T-helper 2 cell treated with Interferon-gamma antibody and Interleukin-4, amounts not matched to agents 100 ng/mL and 5 ng/mL, for 36 hours (primary cell): ENCODE results near the gene TRMT10C. TPM values are rescaled to one million over a fixed set of nuclear protein-coding genes. Genes with fewer than 3 reads are reported as not detected.
"Not testable (repeated sequence)": the region's sequence is repeated elsewhere in the genome, so short reads cannot be mapped to it uniquely, and the experiment has no call there.

Source experiments
- intact Hi-C: fragments of 100-400 bp; cut with micrococcal nuclease; formaldehyde crosslinking; loops from one replicate; pipeline ENCODE4 v1.15.1; 2023
- total RNA-seq: library from RNA; stranded (reverse); gene quantifications from 2 replicates; pipeline ENCODE4 v1.2.3, GENCODE V29; 2022

Gene TRMT10C
- 26.2 and 30.3 TPM in 2 replicates for total RNA-seq

DNA sequence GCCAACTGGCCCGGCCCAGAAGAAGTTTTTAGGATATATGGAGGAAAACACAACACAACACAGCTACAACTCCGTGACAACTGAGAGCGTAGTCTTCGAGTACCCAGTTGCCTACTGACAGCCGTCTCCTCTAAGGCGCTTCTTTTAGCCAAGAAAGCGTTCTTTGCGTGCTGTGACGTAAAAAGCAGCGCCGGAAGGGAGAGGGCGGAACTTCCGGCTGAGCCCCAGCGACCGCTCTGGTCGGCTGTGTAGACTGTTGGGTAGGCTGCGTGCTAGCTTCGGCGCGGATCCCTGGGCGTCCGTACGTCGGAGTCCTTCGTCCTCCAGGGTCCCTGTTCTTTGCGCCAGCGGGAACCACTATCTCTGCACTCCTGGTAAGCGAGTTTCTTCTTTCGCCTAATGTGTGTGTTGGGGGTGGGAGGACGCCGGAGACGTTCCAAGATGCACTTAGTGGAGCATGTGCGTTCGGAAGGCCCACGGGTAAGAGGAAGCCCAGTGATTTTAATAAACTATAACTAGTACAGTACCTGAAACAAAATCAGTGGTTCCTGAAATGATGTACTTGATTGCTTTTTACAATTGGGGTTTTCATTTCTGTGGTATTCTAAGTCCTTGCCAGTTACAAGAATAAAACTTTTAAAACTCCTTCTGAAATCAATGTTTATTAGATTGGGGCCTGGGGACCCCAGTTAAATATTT is at the start of gene TRMT10C:
Gene TRMT10C (plus strand): TSS at position 239 of the 699 bp plus-strand sequence. CDS start 2,914 bp downstream, outside the sequence.
- intact Hi-C loops = loop anchor here (1.0 kb wide), 6 partner anchors 12 to 163 kb away; partner anchors contain the start of genes CEP97, SENP7 and ZBTB11

GRCh38 chr3:101512396-101512645 is 49.3 kb upstream of the TRMT10C start:
- intact Hi-C loops = loop anchor here (2.0 kb wide), 2 partner anchors 30 to 164 kb away; partner anchors contain the start of gene ZBTB11

DNA sequence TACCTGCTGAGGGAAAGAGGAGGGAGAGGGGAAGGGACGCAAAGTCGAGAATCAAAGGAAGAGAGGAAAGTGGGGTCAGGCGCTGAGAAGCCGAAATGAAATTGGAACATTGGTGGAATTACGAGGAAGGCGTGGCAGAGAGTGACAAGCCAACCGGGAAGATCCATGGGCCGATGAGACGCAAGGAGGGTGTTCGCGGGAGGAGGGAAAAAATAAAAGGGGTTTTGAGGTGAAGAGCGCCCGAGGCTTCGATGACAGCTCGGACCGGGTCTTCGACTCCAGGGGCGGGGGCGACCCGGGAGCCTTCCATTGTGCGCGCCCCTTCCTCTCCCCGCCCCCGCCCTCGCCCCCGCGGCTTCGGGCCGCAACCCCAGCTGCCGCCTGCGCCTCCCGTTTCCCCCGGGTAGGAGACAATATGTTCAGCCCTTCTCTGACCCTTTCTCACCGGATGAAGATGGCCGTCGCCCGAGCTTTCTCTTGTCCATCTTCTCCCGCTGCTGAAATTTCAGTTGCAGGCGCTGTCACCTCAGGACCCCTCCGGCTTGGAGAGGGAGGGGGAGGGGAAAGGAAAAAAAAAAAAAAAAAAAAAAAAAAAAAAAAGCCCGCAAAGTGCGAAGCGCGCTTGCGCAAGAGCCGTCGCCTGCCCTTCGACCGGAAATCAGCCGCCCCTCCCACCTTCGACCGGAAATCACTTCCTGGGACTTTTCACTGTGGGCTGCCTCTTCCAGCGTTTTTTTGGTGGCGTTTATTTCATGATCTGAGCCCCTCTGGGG is 48.8 kb upstream of the TRMT10C start, which contains the start of gene SENP7:
Gene SENP7 (minus strand): TSS at position 567 of the 773 bp plus-strand sequence. CDS start 82 bp downstream, at position 485.
- intact Hi-C loops = loop anchor here (1.0 to 2.0 kb wide), 4 partner anchors 30 to 164 kb away; partner anchors contain the start of genes TRMT10C and ZBTB11

DNA sequence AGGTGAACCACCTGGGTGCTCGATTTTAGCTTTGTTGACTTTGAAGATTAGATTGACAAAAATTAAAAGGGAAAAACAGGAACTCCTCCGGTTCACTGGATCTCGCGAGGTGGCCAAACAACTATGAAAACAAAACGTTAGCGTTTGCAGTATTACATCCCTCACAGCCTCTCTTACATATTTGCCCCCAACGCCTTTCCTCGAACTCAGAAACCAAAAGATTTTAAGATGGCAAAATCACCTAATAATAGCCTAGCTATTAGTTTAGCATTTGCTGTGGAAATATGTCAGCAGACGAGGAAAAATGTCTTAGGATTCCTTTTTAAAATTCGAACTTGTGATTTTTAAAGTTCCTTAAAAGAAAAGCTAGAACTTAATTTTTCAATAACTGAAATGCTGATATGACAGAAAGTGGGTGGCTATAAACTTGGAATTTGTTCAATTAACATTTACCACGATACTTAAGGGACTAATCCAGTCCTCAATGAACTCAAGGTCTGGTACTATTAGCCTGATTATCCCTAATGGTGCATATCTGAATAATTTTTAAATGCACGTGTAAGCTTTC is 48.2 kb upstream of the TRMT10C start:
- intact Hi-C loops = loop anchor here (1.0 to 2.0 kb wide), 4 partner anchors 29 to 163 kb away; partner anchors contain the start of genes TRMT10C and ZBTB11

- intact Hi-C loops = loop anchor here (1.0 to 5.0 kb wide), 5 partner anchors 25 to 1118 kb away; partner anchors contain the start of genes LNP1, PCNP, TOMM70 and TRMT10C
These were observed 43.2 kb upstream of the TRMT10C start for GRCh38 chr3:101518421-101518871.

DNA sequence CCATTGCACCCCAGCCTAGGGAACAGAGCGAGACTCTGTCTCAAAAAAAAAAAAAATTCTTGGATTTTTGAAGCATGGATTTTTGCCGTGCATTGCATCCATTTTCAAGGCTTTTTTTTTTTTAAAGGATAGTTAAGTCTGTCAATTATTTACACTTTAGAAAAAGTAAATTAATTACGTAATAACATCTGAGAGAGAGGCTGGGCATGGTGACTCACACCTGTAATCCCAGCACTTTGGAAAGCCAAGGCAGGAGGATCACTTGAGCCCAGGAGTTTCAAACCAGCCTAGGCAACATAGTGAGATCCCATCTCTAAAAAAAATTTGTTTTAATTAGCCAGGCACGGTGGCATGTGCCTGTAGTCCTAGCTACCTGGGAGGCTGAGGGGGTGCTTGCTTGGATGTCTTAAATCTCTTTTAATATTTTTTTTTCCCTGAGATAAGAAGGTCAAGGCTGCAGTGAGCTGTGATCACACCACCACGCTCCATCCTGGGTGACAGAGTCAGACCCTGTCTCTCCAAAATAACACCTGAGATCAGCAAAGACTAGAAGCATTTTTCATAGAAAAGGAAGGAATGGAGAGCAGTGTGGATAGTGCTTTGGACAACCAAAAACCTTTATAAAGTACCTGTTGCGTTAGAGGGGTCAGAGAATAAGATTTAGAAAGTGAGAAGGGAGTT is 41.8 kb upstream of the TRMT10C start:
- intact Hi-C loops = loop anchor here (2.0 to 5.0 kb wide), 2 partner anchors 138 to 1119 kb away; partner anchors contain the start of genes LNP1 and TOMM70

- intact Hi-C loops = no loop called here
These were observed 40.4 kb upstream of the TRMT10C start for GRCh38 chr3:101521211-101521701.

GRCh38 chr3:101527441-101527840 is 34.2 kb upstream of the TRMT10C start:
- intact Hi-C loops = no loop called here

DNA sequence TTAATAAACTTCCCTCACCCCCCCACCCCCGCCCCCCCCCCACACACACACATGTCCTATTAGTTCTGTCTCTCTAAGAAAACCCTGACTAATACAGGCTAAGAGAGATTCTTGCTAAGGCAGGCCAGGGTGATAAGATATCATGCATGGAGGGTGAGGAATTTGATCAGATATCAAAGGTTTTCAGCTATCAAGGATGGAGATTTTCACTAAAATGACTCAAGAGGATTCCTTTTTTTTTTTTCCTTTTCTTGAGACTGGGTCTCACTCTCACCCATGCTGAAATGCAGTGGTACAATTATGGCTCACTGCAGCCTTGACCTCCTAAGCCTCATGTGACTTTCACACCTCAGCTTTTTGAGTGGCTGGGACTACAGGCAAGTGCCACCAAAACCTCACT is 33.8 kb upstream of the TRMT10C start:
- intact Hi-C loops = no loop called here

DNA sequence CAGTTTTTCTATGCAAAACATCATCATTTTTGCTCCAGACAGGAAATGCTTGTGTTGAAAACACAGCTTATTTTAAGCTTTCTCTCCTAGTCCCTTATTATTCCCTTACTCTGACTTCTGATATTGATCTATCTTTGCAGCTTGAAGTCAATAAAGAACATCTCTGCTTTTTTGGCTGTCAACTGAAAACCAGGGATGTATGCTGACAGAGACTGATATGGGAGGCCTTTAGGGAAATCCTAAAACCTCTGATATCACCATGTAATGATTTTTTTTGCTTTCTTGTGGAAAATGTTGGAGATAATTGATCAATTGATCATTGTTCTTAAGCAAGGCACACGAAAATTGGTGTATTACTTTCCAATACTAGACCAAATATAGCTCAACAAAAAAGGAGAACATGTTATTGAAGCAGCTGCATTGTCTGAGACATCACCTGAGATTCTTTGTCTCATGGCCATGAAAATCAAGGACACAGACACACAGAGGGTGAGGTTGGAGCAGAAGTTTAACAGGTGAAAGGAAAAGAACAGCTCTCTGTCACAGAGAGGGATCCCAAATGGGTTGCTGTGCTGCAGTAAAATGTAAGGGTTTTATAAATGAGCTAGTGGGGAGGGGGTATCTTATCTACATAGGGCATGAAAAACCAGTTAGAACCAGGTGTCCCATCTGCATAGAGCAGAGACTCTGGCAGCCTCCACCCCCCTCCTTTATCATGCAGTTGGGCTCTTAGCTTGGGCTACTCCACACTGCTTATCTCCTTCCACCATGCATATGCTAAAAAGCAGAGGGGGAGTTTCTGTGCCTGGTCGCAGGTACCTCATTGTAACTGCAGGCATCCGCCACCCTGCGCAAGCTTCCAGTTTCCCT is 31.6 kb upstream of the TRMT10C start:
- intact Hi-C loops = no loop called here

DNA sequence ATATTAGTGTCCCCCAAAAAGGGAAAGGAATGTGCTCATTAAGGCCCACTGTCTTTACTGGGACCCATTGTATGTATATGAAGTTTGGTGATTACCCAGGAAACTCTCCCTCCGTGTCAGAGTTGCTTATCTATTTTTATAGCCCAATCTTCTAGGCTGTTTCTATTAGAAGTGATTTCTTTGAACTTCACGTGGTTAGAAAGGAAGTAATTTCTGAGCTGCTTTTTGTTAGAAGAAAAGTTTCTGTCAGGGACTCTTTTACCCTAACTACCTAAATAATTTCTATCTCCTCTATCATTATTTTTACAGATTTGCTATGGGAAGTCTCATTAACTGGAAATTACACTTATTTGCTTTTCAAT is 31.0 kb upstream of the TRMT10C start:
- intact Hi-C loops = no loop called here

DNA sequence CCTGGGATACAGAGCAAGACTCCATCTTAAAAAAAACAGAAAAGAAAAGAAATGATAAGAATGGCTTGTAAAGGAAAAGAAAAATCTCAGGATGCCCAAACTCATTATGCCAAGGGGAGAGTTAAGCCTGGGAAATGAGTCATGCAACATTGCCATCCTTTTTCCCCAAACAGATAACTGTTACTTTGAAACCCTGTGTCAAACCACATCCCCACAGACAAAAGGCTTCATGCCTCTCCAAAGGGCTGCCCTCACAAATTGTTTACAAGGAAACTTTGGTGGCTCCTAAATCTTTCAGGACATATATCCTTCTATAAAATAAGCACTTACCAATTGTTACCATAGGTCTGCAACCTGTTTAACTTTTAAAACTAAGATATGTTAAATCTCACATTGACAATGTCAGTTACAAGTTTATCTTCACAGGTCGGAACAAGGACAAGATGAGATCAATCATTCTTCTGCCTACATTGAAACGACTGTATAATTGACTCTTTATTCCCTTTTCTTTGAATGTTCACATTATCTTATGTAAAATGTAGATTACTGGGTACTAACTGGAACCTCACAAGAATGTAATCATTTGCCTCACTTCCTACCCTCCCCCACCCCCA is 30.1 kb upstream of the TRMT10C start:
- intact Hi-C loops = no loop called here

DNA sequence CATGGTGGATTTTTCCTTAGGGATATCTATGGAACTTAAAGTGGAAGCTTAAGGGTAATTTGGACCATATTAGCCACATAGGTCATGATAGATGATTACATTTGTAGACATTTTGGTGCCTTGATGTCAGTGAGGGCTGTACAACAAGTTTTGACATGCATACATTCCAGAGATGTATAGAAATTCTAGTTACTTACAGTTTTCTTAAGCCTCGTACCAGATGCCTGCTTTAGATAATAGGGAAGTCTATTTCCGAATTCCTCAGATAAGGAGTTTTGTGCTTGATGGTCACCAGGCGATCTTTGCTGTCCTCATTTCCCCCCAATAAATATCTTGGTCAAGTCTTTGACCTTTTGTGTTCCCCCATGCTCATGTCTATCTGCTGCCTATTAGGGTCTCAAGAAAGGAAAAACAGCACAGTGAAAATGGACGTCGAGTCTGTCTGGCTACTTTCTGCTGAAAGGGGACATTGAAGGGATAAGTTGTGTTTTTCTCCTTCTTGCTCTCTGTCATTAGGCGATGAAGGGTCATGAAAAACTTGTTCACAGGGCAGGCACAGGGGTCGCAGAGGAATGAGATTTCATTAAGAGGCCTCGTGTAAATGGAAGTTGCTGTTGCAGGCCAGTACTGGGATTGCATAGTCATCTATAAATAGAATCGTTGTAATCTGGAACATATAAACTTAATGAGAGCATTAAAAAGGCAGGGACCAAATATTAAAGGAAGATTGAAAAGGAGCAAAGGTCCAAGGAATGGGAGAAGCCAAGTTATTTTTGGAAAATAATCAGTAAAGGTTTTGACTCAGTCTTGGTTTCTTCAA is 28.7 kb upstream of the TRMT10C start:
- intact Hi-C loops = no loop called here

DNA sequence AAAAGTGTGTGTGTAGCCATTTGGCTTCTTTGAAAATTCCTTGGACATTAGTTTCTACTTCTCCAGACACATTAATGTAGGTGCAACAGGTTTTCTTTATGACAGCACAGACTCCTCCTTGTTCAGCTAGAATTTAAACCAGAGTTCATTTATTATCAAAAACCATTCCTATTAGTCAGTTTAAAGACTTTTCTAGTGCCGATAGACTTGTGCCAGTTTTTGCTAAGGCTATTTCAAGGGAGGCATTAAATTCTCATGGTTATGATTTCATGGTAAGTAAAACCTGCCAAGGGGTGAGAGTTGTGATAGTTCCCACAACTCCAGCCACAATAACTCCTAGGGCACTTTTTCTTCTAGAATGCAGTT is 28.1 kb upstream of the TRMT10C start:
- intact Hi-C loops = no loop called here

DNA sequence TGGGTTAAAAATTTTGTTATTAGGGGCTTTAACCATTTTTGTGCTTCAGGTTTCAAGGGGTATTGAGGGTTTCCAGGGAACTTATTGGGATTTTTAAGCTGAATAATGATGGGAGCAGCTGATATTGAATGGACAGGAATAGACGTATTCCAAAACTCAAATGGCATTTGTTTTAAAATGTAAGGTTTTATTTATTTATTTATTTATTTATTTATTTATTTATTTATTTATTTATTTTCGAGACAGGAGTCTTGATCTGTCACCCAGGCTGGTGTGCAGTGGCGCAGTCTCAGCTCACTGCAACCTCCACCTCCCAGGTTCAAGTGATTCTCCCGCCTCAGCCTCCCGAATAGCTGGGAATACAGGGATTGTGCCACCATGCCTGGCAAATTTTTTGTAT is 26.4 kb upstream of the TRMT10C start:
- intact Hi-C loops = no loop called here

- intact Hi-C loops = no loop called here
These were observed 25.4 kb upstream of the TRMT10C start for GRCh38 chr3:101536266-101536665.

DNA sequence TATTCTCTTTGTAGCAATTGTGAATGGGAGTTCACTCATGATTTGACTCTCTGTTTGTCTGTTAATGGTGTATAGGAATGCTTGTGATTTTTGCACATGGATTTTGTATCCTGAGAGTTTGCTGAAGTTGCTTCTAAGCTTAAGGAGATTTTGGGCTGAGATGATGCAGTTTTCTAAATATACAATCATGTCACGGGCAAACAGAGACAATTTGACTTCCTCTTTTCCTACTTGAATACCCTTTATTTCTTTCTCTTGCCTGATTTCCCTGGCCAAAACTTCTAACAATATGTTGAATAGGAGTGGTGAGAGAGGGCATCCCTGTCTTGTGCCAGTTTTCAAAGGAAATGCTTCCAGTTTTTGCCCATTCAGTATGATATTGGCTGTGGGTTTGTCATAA is 24.7 kb upstream of the TRMT10C start:
- intact Hi-C loops = not testable (repeated sequence)

GRCh38 chr3:101542957-101543356 is 18.7 kb upstream of the TRMT10C start:
- intact Hi-C loops = loop anchor here (1.0 to 2.0 kb wide), 2 partner anchors 25 to 30 kb away; partner anchors contain the start of gene SENP7
